ENCODE measurements around the gene DBP. TPM values are rescaled to one million over a fixed set of nuclear protein-coding genes. Genes with fewer than 3 reads are reported as not detected.

The DBP gene
- total and polyA plus RNA-seq, 9 donors, result 19.7 to 69.8 (median 29.0) TPM

- WGBS, 3 donors, result 33 to 37% (median 34%) methylated on average over 16 of the region's 16 CpGs
These were observed 19.8 kb upstream of the DBP start for GRCh38 chr19:48656840-48657474.

GRCh38 chr19:48654299-48655059 lies 17.3 kb upstream of the DBP start:
- H3K27ac ChIP-seq, result no peak overlapping the region
- no peak overlapping the region for H3K4me3 ChIP-seq
- intact Hi-C loops (cut with DNase I), result no loop called here
- TF ChIP-seq POLR2A (IDR thresholded peaks at IDR 0.05) (no peak), CTCF (IDR thresholded peaks at IDR 0.05) (no peak)
- DNase-seq, result no peak
- no peaks in the 10 kb centered on the region for H3K9me3 ChIP-seq
- H3K27me3 ChIP-seq, result no peaks in the 10 kb centered on the region
- WGBS, 3 donors, result 24 to 40% (median 25%) methylated on average over 11 of the region's 11 CpGs
- H3K36me3 ChIP-seq, result no peaks in the 10 kb centered on the region
- H3K4me1 ChIP-seq (ENCODE audit: insufficient read depth), result peaks cover 2% of the 10 kb centered on the region

More at GRCh38 chr19:48656840-48657474, 19.8 kb upstream of the DBP start:
- no peak overlapping the region for H3K27ac ChIP-seq
- no peak overlapping the region for H3K4me3 ChIP-seq
- intact Hi-C loops (cut with DNase I), result no loop called here
- H3K4me1 ChIP-seq (ENCODE audit: insufficient read depth), result peaks cover 2% of the 10 kb centered on the region
- no peak for DNase-seq
- H3K9me3 ChIP-seq, result no peaks in the 10 kb centered on the region
- no peak for TF ChIP-seq CTCF (IDR thresholded peaks at IDR 0.05)
- TF ChIP-seq POLR2A (IDR thresholded peaks at IDR 0.05), result no peak
- no peak for TF ChIP-seq EP300 (IDR thresholded peaks at IDR 0.05)
- H3K27me3 ChIP-seq, result no peaks in the 10 kb centered on the region
- H3K36me3 ChIP-seq, result no peaks in the 10 kb centered on the region

- TF ChIP-seq CTCF (IDR thresholded peaks at IDR 0.05) (no peak), POLR2A (IDR thresholded peaks at IDR 0.05) (no peak), EP300 (IDR thresholded peaks at IDR 0.05) (no peak)
- Histone ChIP-seq H3K27me3 (no peaks in the 10 kb centered on the region), H3K36me3 (no peaks in the 10 kb centered on the region), H3K4me1 (ENCODE audit: insufficient read depth) (peaks cover 2% of the 10 kb centered on the region), H3K27ac (no peak overlapping the region), H3K9me3 (no peaks in the 10 kb centered on the region), H3K4me3 (no peak overlapping the region)
- no peak for DNase-seq
- intact Hi-C loops (cut with DNase I), result no loop called here
- WGBS, 3 donors, result 70 to 86% (median 85%) methylated on average over 5 of the region's 5 CpGs
These were observed 14.5 kb upstream of the DBP start for GRCh38 chr19:48651683-48652048.

- intact Hi-C loops (cut with DNase I), result no loop called here
- WGBS, 3 donors, result 90 to 92% (median 91%) methylated on average over 12 of the region's 12 CpGs
- Histone ChIP-seq H3K27ac (no peak overlapping the region), H3K4me3 (no peak overlapping the region), H3K36me3 (no peaks in the 10 kb centered on the region), H3K4me1 (ENCODE audit: insufficient read depth) (peaks cover 2% of the 10 kb centered on the region), H3K27me3 (no peaks in the 10 kb centered on the region), H3K9me3 (no peaks in the 10 kb centered on the region)
- no peak for DNase-seq
- TF ChIP-seq CTCF (IDR thresholded peaks at IDR 0.05) (no peak), POLR2A (IDR thresholded peaks at IDR 0.05) (no peak), EP300 (IDR thresholded peaks at IDR 0.05) (no peak)
These were observed 13.9 kb upstream of the DBP start for GRCh38 chr19:48650974-48651682.

Data from ovary (tissue), 9 donors.